ENCODE results near the gene GUK1. TPM values are rescaled to one million over a fixed set of nuclear protein-coding genes. Genes with fewer than 3 reads are reported as not detected.

GUK1 gene
- total RNA-seq, 1 donor from 2014 or later = 101 TPM

DNA sequence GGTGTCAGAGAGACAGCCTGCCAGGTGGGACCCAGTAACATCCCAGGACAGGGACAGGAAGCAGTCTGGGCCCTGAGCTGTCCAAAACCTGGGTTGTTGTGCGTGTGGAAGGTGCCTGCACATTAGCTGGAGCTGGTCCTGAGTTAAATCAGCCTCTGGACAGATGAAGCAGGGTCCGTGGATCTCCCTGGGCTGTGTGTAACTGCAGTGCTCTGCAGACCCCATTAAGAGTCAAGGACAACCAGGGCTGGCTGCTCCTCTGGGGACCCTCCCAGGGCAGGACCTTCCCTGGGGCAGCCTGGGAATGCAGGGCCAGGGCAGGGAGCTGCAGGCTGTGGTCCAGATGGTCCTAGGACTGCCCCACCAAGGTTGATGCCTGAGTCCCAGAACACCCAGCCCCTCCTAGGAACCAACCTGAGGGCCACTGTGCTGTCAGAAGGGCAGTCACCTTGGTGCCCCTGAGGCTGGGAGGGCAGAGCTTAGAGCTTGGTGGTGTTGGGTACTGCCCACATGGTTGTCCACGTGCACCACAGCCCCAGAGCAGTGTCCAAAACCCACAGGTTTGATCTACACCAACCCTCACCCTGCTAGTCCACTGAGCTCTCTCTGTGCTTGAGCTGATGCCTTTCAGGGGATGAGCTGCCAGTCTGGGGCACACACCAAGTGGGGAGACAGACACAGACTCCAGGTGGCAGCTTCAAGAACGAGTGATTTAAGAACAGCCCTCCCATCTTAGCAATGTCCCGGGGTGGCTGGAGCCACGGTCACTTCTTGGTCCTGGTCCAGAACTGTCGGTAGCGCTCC, 33.9 kb upstream of the GUK1 start:
- no peak for DNase-seq (ENCODE audit: low spot score, unreplicated experiment)
- Mint-ChIP-seq H3K4me1 (ENCODE audit: low read depth) (peaks cover 16% of the 10 kb centered on the region), H3K27ac (no peak overlapping the region), H3K9me3 (ENCODE audit: low read depth) (no peaks in the 10 kb centered on the region), H3K36me3 (ENCODE audit: insufficient read depth) (peaks cover 4% of the 10 kb centered on the region), H3K27me3 (no peaks in the 10 kb centered on the region), H3K4me3 (ENCODE audit: low read depth) (peak overlapping the region; percentile 24)
- TF ChIP-seq, protein P1, sequence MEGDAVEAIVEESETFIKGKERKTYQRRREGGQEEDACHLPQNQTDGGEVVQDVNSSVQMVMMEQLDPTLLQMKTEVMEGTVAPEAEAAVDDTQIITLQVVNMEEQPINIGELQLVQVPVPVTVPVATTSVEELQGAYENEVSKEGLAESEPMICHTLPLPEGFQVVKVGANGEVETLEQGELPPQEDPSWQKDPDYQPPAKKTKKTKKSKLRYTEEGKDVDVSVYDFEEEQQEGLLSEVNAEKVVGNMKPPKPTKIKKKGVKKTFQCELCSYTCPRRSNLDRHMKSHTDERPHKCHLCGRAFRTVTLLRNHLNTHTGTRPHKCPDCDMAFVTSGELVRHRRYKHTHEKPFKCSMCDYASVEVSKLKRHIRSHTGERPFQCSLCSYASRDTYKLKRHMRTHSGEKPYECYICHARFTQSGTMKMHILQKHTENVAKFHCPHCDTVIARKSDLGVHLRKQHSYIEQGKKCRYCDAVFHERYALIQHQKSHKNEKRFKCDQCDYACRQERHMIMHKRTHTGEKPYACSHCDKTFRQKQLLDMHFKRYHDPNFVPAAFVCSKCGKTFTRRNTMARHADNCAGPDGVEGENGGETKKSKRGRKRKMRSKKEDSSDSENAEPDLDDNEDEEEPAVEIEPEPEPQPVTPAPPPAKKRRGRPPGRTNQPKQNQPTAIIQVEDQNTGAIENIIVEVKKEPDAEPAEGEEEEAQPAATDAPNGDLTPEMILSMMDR (IDR thresholded peaks at IDR 0.05; ENCODE audit: unreplicated experiment) = no peak

DNA sequence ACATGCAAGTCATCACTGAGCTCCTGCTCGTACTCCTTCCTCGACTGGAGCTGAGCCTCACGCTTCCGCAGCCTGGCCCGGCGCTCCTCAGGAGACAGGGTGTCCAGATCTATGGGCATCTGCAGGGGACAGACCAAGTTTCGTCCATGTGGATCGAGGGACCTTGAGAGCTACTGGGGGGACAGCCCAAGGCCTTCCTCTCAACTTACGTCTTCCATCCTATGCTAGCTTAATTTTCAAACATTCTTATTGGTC, 33.4 kb upstream of the GUK1 start:
- Mint-ChIP-seq H3K9me3 (ENCODE audit: low read depth) (no peaks in the 10 kb centered on the region), H3K4me1 (ENCODE audit: low read depth) (peaks cover 12% of the 10 kb centered on the region), H3K4me3 (ENCODE audit: low read depth) (no peak overlapping the region), H3K27me3 (no peaks in the 10 kb centered on the region), H3K27ac (no peak overlapping the region), H3K36me3 (ENCODE audit: insufficient read depth) (peaks cover 3% of the 10 kb centered on the region)
- TF ChIP-seq, protein P1 (IDR thresholded peaks at IDR 0.05; ENCODE audit: unreplicated experiment) = no peak
- DNase-seq (ENCODE audit: low spot score, unreplicated experiment) = no peak

DNA sequence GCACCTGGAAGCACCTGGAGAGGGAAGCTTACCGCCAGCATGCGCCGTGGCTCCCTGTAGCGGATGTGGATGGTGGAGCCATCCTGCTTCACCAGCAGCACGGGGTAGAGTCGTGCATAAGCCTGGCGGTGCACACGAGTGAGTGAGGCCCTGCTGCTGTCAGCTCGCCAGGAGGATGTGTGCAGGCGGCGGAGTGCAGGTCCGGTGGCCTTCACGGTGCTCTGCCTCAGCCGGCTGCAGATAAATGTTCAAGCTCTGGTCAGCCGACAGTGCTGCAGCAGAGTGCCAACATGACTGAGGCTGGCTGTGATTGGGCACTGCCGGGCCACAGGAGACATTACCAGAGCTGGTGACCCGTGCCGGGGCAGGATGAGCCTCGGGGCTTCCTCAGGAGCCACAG, 32.4 kb upstream of the GUK1 start:
- TF ChIP-seq, protein P1 (IDR thresholded peaks at IDR 0.05; ENCODE audit: unreplicated experiment) = no peak
- Mint-ChIP-seq H3K9me3 (ENCODE audit: low read depth) (no peaks in the 10 kb centered on the region), H3K27me3 (no peaks in the 10 kb centered on the region), H3K4me1 (ENCODE audit: low read depth) (peaks cover 12% of the 10 kb centered on the region), H3K27ac (no peak overlapping the region), H3K4me3 (ENCODE audit: low read depth) (peak overlapping the region; percentile 93), H3K36me3 (ENCODE audit: insufficient read depth) (peaks cover 3% of the 10 kb centered on the region)
- DNase-seq (ENCODE audit: low spot score, unreplicated experiment) = no peak

DNA sequence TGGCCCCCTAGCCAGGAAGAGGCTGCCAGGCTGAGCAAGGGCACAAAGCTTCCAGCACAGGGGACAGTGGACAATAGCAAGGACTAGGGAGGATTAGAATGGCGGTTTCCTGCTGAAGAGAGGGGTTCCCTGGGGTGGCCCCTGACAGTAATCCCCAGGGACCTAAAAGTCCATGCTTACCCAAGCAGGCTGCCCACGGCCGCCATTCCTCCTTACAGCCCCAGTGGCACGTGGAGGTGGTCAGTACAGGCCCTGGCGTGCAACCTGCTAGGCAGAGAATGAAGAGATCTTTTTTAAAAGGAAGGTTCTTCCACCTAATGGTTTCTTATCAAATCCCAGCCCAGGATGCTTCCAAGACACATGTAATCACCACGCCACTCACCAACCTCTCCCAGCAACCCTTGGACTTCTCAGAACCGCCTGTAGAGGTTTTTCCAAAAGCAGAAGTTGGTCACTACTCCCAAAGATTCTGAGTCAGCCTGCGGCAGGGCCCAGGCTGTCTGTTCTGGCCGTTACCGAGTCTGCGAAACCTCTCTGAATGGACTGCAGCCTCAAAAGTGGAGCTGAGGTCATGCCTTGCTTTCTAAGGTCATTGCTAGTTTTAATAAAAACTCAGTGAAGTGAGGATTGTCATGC, 31.9 kb upstream of the GUK1 start:
- Mint-ChIP-seq H3K9me3 (ENCODE audit: low read depth) (no peaks in the 10 kb centered on the region), H3K36me3 (ENCODE audit: insufficient read depth) (peaks cover 3% of the 10 kb centered on the region), H3K27me3 (no peaks in the 10 kb centered on the region), H3K4me1 (ENCODE audit: low read depth) (peaks cover 12% of the 10 kb centered on the region), H3K4me3 (ENCODE audit: low read depth) (peak overlapping the region; percentile 93), H3K27ac (peak overlapping the region; percentile 98)
- no peak for DNase-seq (ENCODE audit: low spot score, unreplicated experiment)
- TF ChIP-seq, protein P1 (IDR thresholded peaks at IDR 0.05; ENCODE audit: unreplicated experiment) = no peak

DNA sequence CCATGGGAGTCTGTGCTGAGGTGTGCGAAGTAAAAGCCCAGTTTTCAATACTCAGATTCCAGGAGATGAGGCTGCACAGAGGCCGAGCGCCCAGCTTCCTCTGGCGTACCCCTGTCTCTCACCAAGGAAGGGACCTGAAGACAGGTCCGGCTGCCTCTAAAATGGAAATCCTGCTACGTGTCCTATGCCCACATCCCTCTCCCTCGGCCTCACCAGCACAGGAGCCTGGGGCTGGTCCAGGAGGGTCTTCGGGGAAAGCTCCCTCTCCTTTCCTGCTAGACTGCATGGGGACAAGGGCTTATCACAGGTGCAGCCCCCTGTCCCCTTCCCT, 31.4 kb upstream of the GUK1 start:
- H3K4me3 Mint-ChIP-seq (ENCODE audit: low read depth) = peak overlapping the region; percentile 93
- peak overlapping the region; percentile 98 for H3K27ac Mint-ChIP-seq
- TF ChIP-seq, protein P1 (IDR thresholded peaks at IDR 0.05; ENCODE audit: unreplicated experiment) = no peak
- H3K4me1 Mint-ChIP-seq (ENCODE audit: low read depth) = peaks cover 12% of the 10 kb centered on the region
- H3K27me3 Mint-ChIP-seq = no peaks in the 10 kb centered on the region
- H3K9me3 Mint-ChIP-seq (ENCODE audit: low read depth) = no peaks in the 10 kb centered on the region
- H3K36me3 Mint-ChIP-seq (ENCODE audit: insufficient read depth) = peaks cover 3% of the 10 kb centered on the region
- no peak for DNase-seq (ENCODE audit: low spot score, unreplicated experiment)

All from progenitor cell of endocrine pancreas (in vitro differentiated cells).